Fibroblast of villous mesenchyme (primary cell): ENCODE results near the gene TPM4. TPM values are rescaled to one million over a fixed set of nuclear protein-coding genes. Genes with fewer than 3 reads are reported as not detected.

ENCODE experiments used
- DNase-seq: peaks from one replicate; pipeline ENCODE4 v3.0.0-alpha.2; 2010; ENCODE audit warnings: low read depth
- H3K4me3 ChIP-seq: 2 replicates; pipeline ENCODE4 v1.5.1; 2011; ENCODE audit warnings: low read depth, mild to moderate bottlenecking, low read length
- total RNA-seq: library from RNA; depleted of rRNA; stranded (reverse); fragments of >200 nt; gene quantifications from 2 replicates; pipeline ENCODE4 v1.2.3, GENCODE V29; 2012
- TF ChIP-seq, protein P1 (sequence below): IDR thresholded peaks from 2 replicates; pipeline ENCODE4 v1.5.1; 2012; ENCODE audit warnings: low read depth, mild to moderate bottlenecking, low read length; ENCODE audit not compliant: insufficient read depth

TPM4 gene
- total RNA-seq, 1 donor, result 1,470 TPM

DNA sequence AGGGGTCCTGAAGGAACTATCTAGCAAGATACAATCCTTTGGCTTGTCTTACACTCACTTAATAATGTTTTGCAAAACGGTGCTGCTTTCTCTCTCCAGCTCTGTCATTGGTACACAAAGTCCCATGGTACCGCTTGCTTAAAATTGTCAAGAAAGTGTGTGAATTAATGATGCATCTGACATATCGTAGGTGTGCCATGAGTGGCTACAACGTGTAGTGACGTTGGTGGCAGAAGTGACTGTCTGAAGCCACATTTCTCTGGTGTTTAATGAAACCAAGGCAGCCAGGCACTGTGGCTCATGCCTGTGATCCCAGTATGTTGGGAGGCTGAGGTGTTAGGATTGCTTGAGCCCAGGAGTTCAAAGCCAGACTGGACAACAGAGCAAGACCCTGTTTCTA is 69.8 kb downstream of the TPM4 start:
- TF ChIP-seq, protein P1, sequence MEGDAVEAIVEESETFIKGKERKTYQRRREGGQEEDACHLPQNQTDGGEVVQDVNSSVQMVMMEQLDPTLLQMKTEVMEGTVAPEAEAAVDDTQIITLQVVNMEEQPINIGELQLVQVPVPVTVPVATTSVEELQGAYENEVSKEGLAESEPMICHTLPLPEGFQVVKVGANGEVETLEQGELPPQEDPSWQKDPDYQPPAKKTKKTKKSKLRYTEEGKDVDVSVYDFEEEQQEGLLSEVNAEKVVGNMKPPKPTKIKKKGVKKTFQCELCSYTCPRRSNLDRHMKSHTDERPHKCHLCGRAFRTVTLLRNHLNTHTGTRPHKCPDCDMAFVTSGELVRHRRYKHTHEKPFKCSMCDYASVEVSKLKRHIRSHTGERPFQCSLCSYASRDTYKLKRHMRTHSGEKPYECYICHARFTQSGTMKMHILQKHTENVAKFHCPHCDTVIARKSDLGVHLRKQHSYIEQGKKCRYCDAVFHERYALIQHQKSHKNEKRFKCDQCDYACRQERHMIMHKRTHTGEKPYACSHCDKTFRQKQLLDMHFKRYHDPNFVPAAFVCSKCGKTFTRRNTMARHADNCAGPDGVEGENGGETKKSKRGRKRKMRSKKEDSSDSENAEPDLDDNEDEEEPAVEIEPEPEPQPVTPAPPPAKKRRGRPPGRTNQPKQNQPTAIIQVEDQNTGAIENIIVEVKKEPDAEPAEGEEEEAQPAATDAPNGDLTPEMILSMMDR, result no peak
- H3K4me3 ChIP-seq, result no peak overlapping the region

DNA sequence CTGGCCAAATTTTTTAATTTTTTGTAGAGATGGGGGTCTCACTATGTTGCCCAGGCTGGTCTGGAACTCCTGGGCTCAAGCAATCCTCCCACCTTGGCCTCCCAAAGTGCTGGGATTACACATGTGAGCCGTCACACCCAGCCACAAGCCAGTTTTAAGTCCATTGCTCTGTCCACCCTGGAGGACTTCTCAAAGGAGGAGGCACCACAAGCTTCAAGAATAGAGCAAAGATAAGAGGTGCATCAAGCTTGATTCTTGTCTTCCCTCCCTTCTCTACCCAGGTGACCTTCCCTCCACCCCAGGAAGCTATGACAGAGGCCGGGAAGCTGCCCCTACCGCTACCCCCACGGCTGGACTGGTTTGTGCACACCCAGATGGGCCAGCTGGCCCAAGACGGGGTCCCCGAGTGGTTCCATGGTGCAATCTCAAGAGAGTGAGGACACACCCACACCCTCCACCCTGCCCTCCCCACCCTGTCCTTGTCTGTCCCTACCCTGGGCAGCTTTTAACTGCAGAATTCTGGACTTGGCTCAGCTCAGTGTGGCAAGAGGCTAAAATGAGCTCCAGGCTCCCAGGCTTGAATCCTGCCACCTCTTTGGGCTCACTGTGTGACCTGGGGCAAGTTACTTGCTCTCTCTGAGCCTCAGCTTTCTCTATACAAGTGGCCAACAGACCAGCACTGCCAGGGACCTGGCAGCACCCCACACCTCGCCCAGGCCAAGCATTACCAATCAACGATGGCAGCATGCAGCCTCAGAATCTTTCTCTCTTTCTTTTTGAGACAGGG is 72.3 kb downstream of the TPM4 start:
- TF ChIP-seq, protein P1, result no peak
- no peak overlapping the region for H3K4me3 ChIP-seq
- DNase-seq, result no peak

More for the DNA sequence above, 69.8 kb downstream of the TPM4 start:
- no peak for DNase-seq

Other genes starting within 250 kb of the TPM4 start
- gene CYP4F2, start 178.4 kb upstream of the TPM4 start, total RNA-seq, result not detected in 2 replicates
- gene CYP4F11, start 142.0 kb upstream of the TPM4 start, total RNA-seq, result not detected in 2 replicates
- not detected in 2 replicates for gene OR10H4, start 127.5 kb upstream of the TPM4 start, total RNA-seq
- gene RAB8A, start 35.4 kb downstream of the TPM4 start, total RNA-seq, result 72.5 and 92.0 TPM in 2 replicates
- not detected in 2 replicates for gene HSH2D, start 67.2 kb downstream of the TPM4 start, total RNA-seq
- not detected in 2 replicates for gene CIB3, start 97.0 kb downstream of the TPM4 start, total RNA-seq
- gene FAM32A, start 108.9 kb downstream of the TPM4 start, total RNA-seq, result 94.1 TPM in 2 replicates
- gene AP1M1, start 121.4 kb downstream of the TPM4 start, total RNA-seq, result 60.6 and 78.6 TPM in 2 replicates
- 3.0 and 6.8 TPM in 2 replicates for gene KLF2, start 248.3 kb downstream of the TPM4 start, total RNA-seq